ENCODE results near the gene ZBTB42.

ZBTB42 gene

DNA sequence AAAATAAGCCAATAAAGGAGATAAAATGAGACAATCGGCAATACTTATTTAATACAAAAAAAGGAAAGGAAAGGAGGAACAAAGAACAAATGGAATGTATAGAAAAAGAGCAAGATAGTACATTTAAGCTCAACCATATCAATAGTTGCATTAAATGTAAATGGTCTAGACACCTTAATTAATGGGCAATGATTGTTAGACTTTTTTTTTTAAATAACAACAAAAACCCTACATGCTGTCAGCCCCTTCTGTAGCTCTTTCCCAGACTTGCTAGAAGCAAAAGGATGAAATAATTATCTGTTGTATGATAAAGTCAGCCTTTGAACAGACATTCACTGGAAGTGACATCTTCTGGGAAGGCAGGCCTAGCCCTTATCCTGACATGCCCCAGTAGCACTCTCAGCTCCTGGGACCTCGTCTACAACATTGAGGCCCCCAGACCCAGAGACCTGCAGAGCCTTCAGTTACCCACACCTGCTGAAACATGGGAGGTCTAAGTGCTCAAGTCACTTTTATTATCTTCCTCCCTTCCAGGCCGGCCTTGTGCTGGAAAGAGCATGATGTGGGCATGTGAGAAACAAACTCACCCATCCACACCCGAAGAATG lies 34.5 kb upstream of the ZBTB42 start:
- no peak for ATAC-seq (ENCODE audit: low read depth)
- Histone ChIP-seq H3K27me3 (ENCODE audit: insufficient read depth, poor library complexity, severe bottlenecking) (no peaks in the 10 kb centered on the region), H3K27ac (ENCODE audit: poor library complexity, severe bottlenecking) (no peak overlapping the region), H3K4me3 (ENCODE audit: severe bottlenecking) (no peak overlapping the region), H3K9me3 (ENCODE audit: severe bottlenecking) (peaks cover 6% of the 10 kb centered on the region), H3K36me3 (ENCODE audit: low read depth) (peaks cover 7% of the 10 kb centered on the region), H3K4me1 (ENCODE audit: insufficient read depth, poor library complexity, severe bottlenecking) (no peaks in the 10 kb centered on the region)
- TF ChIP-seq CTCF (IDR thresholded peaks at IDR 0.05; ENCODE audit: poor library complexity, severe bottlenecking), result no peak
- no peak for DNase-seq (ENCODE audit: low spot score)

GRCh38 chr14:104766863-104767633 lies 33.9 kb upstream of the ZBTB42 start:
- no peak overlapping the region for H3K4me3 ChIP-seq (ENCODE audit: severe bottlenecking)
- H3K9me3 ChIP-seq (ENCODE audit: severe bottlenecking), result peaks cover 6% of the 10 kb centered on the region
- no peak overlapping the region for H3K27ac ChIP-seq (ENCODE audit: poor library complexity, severe bottlenecking)
- no peak for DNase-seq (ENCODE audit: low spot score)
- peaks cover 14% of the 10 kb centered on the region for H3K36me3 ChIP-seq (ENCODE audit: low read depth)
- H3K27me3 ChIP-seq (ENCODE audit: insufficient read depth, poor library complexity, severe bottlenecking), result no peaks in the 10 kb centered on the region
- H3K4me1 ChIP-seq (ENCODE audit: insufficient read depth, poor library complexity, severe bottlenecking), result no peaks in the 10 kb centered on the region
- ATAC-seq (ENCODE audit: low read depth), result no peak
- TF ChIP-seq CTCF (IDR thresholded peaks at IDR 0.05; ENCODE audit: poor library complexity, severe bottlenecking), result no peak

GRCh38 chr14:104767634-104767918 lies 33.3 kb upstream of the ZBTB42 start:
- H3K27ac ChIP-seq (ENCODE audit: poor library complexity, severe bottlenecking), result no peak overlapping the region
- no peaks in the 10 kb centered on the region for H3K27me3 ChIP-seq (ENCODE audit: insufficient read depth, poor library complexity, severe bottlenecking)
- DNase-seq (ENCODE audit: low spot score) (no peak), ATAC-seq (ENCODE audit: low read depth) (no peak)
- H3K9me3 ChIP-seq (ENCODE audit: severe bottlenecking), result peaks cover 6% of the 10 kb centered on the region
- H3K4me1 ChIP-seq (ENCODE audit: insufficient read depth, poor library complexity, severe bottlenecking), result no peaks in the 10 kb centered on the region
- H3K4me3 ChIP-seq (ENCODE audit: severe bottlenecking), result no peak overlapping the region
- TF ChIP-seq CTCF (IDR thresholded peaks at IDR 0.05; ENCODE audit: poor library complexity, severe bottlenecking), result no peak
- peaks cover 20% of the 10 kb centered on the region for H3K36me3 ChIP-seq (ENCODE audit: low read depth)

- peak; percentile 98 for TF ChIP-seq CTCF (IDR thresholded peaks at IDR 0.05; ENCODE audit: poor library complexity, severe bottlenecking)
- H3K9me3 ChIP-seq (ENCODE audit: severe bottlenecking), result peaks cover 6% of the 10 kb centered on the region
- H3K36me3 ChIP-seq (ENCODE audit: low read depth), result peaks cover 30% of the 10 kb centered on the region
- no peaks in the 10 kb centered on the region for H3K4me1 ChIP-seq (ENCODE audit: insufficient read depth, poor library complexity, severe bottlenecking)
- ATAC-seq (ENCODE audit: low read depth) (peak; percentile 87), DNase-seq (ENCODE audit: low spot score) (no peak)
- no peak overlapping the region for H3K4me3 ChIP-seq (ENCODE audit: severe bottlenecking)
- no peaks in the 10 kb centered on the region for H3K27me3 ChIP-seq (ENCODE audit: insufficient read depth, poor library complexity, severe bottlenecking)
- no peak overlapping the region for H3K27ac ChIP-seq (ENCODE audit: poor library complexity, severe bottlenecking)
Observed at GRCh38 chr14:104768437-104769323, 32.2 kb upstream of the ZBTB42 start.
